M059J (cell line): ENCODE results near the gene KLK11. TPM values are rescaled to one million over a fixed set of nuclear protein-coding genes. Genes with fewer than 3 reads are reported as not detected.

Experiments
- DNase-seq: peaks from one replicate; pipeline ENCODE4 v3.0.0-alpha.2; 2012; ENCODE audit warnings: low read depth
- total RNA-seq: library from RNA; depleted of rRNA; stranded (reverse); fragments of >200 nt; shearing (Covaris generic); gene quantifications from 2 replicates; pipeline ENCODE4 v1.2.3, GENCODE V29; 2014

Gene KLK11
- total RNA-seq, 1 experiment from 2014 or later, result not detected

GRCh38 chr19:51029718-51030117, 3.3 kb upstream of the KLK11 start:
- no peak for DNase-seq

GRCh38 chr19:51027873-51028272, 1.5 kb upstream of the KLK11 start:
- DNase-seq, result no peak

- DNase-seq, result no peak
Measured at GRCh38 chr19:51027126-51027806, 850 bp upstream of the KLK11 start.

GRCh38 chr19:51025809-51026553, 435 bp downstream of the KLK11 start:
- no peak for DNase-seq

- DNase-seq, result no peak
Measured at GRCh38 chr19:51025401-51025800, 1.0 kb downstream of the KLK11 start.

- DNase-seq, result no peak
Measured at GRCh38 chr19:51024924-51025323, 1.5 kb downstream of the KLK11 start.

- no peak for DNase-seq
Measured at GRCh38 chr19:51023946-51024345, 2.5 kb downstream of the KLK11 start.

- no peak for DNase-seq
Measured at GRCh38 chr19:51022526-51022925, 3.9 kb downstream of the KLK11 start.

- DNase-seq, result peak; percentile 57
Measured at GRCh38 chr19:51020988-51021651, 5.3 kb downstream of the KLK11 start.

GRCh38 chr19:51019544-51019925, 6.9 kb downstream of the KLK11 start, which contains the start of gene KLK10:
TSS of gene KLK10 (minus strand) at chr19:51019709. CDS start at chr19:51019130, 579 bp downstream.
- no peak for DNase-seq

- DNase-seq, result no peak
Measured at GRCh38 chr19:51018745-51019543, 7.5 kb downstream of the KLK11 start.

GRCh38 chr19:51016798-51017683, 9.4 kb downstream of the KLK11 start:
- peak; percentile 34 for DNase-seq

GRCh38 chr19:51015691-51016267, 10.6 kb downstream of the KLK11 start:
- no peak for DNase-seq

- DNase-seq, result no peak
Measured at GRCh38 chr19:51014242-51014641, 12.2 kb downstream of the KLK11 start.

- no peak for DNase-seq
Measured at GRCh38 chr19:51012661-51013190, 13.7 kb downstream of the KLK11 start.

GRCh38 chr19:51010066-51010795, 16.2 kb downstream of the KLK11 start:
- no peak for DNase-seq

- no peak for DNase-seq
Measured at GRCh38 chr19:51009061-51009891, 17.1 kb downstream of the KLK11 start.

- DNase-seq, result no peak
Measured at GRCh38 chr19:51007488-51007887, 18.9 kb downstream of the KLK11 start.

GRCh38 chr19:51006406-51006805, 20.0 kb downstream of the KLK11 start:
- DNase-seq, result no peak
